GM18867 (cell line): ENCODE results near the gene ADGRG6.

Experiments used
- ATAC-seq: cut with Tn5 transposase; IDR thresholded peaks from one replicate; pipeline ENCODE4 v1.9.1; 2021; ENCODE audit warnings: mild to moderate bottlenecking, moderate library complexity; ENCODE audit not compliant: unreplicated experiment

The ADGRG6 gene

DNA sequence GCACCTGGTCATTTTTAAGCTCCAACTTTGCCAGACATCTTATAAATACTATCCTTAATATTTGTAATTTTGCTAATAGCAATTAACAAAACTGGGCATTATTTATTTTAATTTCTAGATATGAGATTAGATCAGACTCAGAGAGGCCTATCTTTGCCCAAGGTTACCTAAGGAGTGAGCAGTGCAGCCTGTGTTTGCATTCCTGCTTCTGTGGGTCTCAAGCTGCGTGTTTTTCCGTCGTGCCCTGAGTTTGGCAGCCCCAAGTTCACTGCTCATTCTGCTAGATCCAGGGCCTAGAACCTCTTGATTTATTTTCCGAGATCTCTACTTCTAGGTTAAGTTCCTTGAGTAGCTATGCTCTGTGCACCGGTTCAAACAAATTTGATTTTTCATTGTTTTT, 11.0 kb upstream of the ADGRG6 start:
- ATAC-seq = no peak

- ATAC-seq = no peak
Measured at GRCh38 chr6:142291512-142291911, 10.3 kb upstream of the ADGRG6 start.

DNA sequence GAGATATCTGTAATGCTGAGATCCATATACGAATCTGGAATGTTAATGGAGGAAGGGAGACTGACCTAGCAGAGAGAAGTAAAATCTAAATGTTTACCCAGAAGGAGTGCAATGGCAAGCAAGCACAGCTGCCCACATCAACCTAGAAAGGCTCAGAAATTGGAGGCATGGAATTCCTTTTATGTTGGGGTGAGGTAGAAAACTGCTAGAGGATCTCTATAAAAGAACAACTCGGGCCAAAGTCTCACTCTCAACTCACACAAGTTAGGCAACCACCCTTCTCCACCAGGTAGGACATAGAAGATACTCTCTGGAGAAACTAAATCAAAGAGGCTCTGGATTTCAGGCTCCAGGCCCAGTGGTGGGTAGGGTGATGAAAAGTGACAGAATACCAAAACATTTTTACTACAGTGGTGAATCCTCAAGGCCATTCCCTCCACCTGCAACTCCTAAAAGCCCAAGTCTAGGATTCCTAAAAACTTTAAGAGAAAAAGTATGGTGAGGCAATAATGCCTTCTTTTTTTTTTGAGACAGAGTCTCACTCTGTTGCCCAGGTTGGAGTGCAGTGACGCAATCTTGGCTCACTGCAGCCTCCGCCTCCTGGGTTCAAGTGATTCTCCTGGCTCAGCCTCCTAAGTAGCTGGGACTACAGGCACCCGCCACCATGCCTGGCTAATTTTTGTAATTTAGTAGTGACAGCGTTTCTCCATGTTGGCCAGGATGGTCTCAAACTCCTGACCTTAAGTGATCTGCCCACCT, 9.5 kb upstream of the ADGRG6 start:
- no peak for ATAC-seq

DNA sequence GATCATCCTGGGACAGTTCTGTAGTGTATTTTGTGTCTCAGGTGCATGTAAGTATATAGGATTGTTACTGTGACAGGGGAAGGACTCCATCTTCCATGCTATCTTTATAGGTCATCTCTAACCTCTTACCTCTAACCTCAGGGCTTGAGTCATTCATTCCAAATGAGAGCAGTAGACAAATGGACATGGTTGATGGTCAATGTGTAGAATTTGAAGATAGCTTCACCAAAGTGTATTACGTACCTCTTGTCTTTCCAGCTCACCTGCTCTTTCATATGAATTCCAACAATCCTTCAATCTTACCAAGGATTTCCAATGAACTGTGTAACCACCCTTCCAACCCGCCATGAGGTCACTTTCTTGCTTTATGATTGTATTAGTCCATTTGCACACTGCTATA, 8.7 kb upstream of the ADGRG6 start:
- no peak for ATAC-seq

- no peak for ATAC-seq
Measured at GRCh38 chr6:142294679-142295078, 7.1 kb upstream of the ADGRG6 start.

GRCh38 chr6:142296975-142297604, 4.7 kb upstream of the ADGRG6 start:
- ATAC-seq = no peak

- no peak for ATAC-seq
Measured at GRCh38 chr6:142297605-142297995, 4.2 kb upstream of the ADGRG6 start.

- no peak for ATAC-seq
Measured at GRCh38 chr6:142297996-142298753, 3.6 kb upstream of the ADGRG6 start.

DNA sequence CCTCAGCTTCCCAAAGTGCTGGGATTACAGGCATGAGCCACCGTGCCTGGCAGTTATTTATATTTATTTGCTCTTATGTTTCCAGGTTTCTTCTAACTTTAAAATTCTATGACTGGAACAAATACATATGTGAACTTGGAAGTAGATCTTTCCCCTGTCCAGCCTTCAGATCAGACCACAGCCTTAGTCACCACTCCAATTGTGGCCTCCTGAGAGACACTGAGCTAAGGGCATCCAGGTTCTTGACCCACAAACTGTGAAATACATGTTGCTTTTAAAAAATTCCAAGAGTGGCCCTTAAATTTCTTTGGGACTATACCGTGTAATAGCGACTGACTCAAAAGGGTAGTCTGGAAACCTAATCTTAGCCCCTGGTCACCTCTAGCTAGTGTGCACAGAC, 1.5 kb upstream of the ADGRG6 start:
- ATAC-seq = no peak

GRCh38 chr6:142300758-142301650, 803 bp upstream of the ADGRG6 start:
- ATAC-seq = peak; percentile 2

DNA sequence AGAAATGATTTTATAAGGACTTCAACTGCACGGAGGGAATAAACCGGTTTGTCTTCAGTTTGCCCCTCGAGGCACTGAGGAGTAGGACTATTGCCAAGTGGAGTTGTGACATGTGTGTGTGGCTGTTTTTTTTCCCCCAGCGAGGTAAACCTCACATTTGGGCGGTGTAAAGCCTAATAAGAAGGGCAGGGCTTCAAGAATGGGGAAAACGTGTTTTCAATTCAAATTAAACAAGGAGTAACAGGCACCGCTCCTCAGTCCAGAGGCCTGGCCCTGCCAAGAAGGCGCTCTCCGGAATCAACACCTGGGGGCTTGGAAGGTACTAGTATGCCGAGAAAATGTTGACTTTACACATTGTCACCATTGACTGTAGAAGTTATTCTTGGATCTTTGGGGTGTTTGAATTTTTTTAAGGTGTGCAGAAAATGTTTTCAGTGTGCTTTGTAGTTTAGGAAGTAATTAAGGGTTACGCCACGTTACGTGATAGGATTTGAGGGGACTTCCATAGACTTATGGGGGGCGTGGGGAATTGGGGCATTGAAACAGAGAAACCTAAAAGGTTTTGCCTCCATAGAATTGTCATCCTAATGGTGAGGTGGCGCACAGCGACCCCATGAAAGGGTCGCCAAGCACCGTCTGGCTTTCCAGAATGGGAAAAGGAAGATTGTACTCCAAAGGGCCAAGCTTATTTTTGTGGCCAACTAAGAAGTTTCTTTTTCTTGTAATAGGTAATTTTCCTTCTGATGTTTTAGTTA, 791 bp downstream of the ADGRG6 start:
- ATAC-seq = no peak

GRCh38 chr6:142303176-142303533, 1.3 kb downstream of the ADGRG6 start:
- no peak for ATAC-seq

DNA sequence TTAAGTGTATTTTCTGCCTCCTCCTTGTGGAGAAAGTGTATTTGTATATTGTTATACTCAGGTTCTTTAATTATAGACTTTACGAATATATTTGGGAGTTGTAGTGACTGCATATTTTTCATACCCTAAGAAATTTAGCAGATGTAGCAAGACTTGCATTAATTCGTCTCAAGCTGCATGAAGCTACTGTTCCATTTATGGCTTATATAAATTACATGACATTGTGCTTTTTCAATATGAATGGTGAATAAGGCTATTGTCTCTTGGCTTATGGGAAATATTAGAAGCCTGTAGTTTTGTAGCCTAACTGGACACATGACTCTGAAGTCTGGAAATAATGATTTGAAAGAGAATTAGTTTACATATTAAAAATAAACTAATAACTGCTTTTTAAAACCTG, 2.4 kb downstream of the ADGRG6 start:
- ATAC-seq = no peak

DNA sequence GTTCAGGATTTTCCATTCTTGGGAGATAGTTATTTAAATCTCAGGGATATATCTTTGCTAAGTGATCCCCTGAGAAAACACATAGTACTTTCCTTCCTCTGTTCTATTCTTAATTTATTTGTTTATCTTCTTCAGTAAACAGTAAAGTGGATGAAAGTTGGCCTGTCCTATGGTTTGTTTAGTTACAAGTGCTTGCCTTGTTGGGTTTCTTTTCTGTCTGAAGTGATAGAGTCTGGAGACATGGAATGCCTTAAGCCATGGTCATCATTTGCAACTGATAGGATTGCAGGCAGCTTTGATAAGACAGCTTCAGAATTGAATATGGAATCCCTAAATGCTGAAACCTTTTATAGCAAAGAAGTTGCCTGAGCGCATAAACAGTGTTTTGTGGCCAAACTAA, 4.9 kb downstream of the ADGRG6 start:
- no peak for ATAC-seq

DNA sequence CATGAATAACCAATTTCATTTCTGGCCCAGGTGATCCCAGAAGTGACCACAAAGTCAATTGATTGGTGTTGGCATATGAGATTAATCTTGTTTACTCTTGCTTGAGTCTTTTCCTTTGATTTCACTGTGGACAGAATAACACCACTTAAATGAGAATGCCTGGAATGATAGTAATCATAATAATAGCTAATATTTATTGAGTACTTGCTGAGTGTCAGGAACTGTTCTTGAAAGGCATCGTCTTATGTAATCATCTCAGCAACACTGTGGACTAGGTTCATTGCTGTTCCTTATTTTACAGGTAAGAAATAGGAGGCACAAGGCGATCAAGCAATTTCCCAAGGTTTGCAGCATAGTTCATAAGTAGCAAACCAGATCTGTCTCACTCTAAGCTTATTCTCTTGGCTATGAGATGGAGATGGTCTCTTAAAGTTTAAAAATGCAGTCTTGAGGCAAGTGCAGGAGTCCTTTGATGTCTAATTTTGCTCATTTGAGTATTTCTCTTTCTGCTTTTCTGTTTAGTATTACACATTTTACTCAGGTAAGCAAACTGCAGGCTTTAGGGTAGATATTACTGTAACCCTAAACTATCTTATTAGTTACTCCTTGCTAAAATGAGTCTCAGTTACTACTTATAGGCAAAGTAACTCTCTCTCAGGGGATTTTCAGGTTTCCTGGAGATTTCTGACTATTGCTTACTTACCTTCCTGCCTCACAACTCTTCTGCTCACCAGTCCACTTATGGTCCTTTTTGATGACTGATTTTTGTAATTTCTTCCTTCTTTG, 6.3 kb downstream of the ADGRG6 start:
- no peak for ATAC-seq

DNA sequence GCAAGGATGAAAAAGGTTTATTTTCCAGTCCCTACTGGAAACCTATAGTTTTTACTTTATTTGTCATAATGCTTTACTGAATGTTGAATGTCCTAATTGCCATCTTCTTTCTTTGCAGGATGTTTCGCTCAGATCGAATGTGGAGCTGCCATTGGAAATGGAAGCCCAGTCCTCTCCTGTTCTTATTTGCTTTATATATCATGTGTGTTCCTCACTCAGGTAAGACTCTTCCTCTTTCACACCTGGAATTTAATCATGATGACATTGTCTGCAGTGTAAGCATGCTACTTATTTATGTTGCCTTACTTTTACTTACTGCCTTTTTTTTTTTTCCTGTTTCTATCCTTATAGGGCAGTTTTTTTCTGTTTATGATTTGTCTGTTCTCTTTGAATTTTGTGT, 7.6 kb downstream of the ADGRG6 start:
- ATAC-seq = no peak

DNA sequence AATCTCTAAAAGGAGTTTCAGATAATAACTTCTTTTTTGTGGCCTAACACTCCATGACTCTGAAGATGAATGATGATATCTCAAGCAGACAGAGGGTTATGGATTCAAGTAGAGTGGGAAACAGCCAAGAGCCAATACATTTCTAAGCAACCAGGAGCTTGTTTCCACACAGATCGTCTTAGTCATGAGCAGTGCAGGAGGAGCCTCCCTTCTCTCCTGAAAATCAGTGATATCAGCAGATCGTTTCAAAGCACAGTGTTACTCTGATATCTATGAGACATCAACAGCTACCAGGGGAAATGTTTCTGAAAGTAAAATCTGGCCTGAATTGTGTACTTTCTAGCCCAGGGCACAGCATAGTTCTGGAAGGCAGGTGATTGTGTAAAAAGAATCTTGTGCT, 11.5 kb downstream of the ADGRG6 start:
- ATAC-seq = no peak

DNA sequence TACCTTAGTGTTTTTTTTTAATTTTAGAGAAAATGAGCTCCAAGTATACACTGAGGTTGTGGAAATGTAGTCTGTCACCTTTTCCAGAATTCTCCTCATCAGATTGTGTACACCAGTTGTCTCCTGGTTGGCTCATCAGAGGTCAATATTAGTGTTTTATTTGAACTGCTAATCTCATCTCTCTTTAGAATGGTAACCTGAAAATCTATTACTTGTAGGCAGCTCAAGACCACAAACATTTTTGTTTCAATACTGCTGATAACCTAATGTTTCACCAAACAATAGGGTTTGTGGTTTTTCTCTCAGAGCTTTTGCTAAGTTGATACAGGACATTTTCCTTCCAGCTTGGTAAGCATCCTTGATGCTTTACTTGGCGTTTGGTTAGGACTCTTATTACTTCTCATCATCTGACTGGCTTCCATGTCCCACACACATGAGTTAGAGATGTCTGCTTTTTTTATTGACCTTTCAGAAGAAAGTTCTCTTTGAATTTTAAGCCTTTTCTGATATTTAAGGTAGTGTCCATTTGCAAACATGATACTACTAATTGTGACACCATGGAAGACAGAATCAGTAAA, 15.1 kb downstream of the ADGRG6 start:
- no peak for ATAC-seq

DNA sequence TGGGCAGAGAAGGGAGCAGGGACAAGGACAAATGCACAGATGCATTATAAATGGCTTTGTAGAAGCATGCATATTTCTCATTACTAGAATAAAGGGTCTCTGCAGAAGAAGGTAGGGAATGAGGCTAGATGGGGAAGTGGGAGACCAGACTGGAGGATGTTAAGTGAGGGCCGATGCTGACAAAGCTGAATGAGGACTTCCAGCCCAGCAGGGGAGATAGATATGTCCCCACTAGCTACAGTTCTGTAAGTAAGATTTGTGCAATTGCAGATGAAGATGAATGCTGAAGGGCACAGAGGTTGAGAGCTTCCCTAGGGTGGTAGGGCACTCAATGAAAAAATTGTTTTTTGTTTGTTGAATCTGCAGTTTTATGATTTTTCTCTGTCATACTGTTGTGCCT, 16.9 kb downstream of the ADGRG6 start:
- no peak for ATAC-seq
